Natural killer cell treated with Interleukin-12 subunit alpha and Interleukin-12 subunit beta and Interleukin-15 and Interleukin-18, amount 100 ng/mL, for 72 hours (primary cell): ENCODE measurements around the gene ANXA9. TPM values are rescaled to one million over a fixed set of nuclear protein-coding genes. Genes with fewer than 3 reads are reported as not detected.
A peak's percentile ranks its signal among the peaks of the same experiment; 100 is the strongest.

Experiments used
- ATAC-seq, 2 donors: fragments of 150-1000 bp; cut with Tn5 transposase in 1 of 2; sonication (Bioruptor Pico), chemical (Tn5 transposase) in 1 of 2; 2 replicates each; pipeline ENCODE4 v1.10.0; 2021
- DNase-seq: peaks from one replicate; pipeline ENCODE4 v3.0.0; 2022; ENCODE audit warnings: low spot score
- H3K27ac Mint-ChIP-seq, 2 donors: 1 replicate in 1 of 2; 2 replicates in 1 of 2; pipeline ENCODE4 v1.8.0; 2022; ENCODE audit warnings: mixed read lengths in 2 of 2, mild to moderate bottlenecking in 1 of 2, moderate library complexity in 1 of 2
- H3K27me3 Mint-ChIP-seq, 2 donors: 1 replicate in 1 of 2; 2 replicates in 1 of 2; pipeline ENCODE4 v1.8.0; 2022; ENCODE audit warnings: mixed read lengths in 2 of 2
- H3K36me3 Mint-ChIP-seq: one replicate; pipeline ENCODE4 v1.8.0; 2022; ENCODE audit warnings: mixed read lengths
- H3K4me1 Mint-ChIP-seq, 2 donors: 1 replicate in 1 of 2; 2 replicates in 1 of 2; pipeline ENCODE4 v1.8.0; 2022; ENCODE audit warnings: low read depth in 2 of 2, mixed read lengths in 2 of 2, mild to moderate bottlenecking in 1 of 2
- H3K4me3 Mint-ChIP-seq: one replicate; pipeline ENCODE4 v1.8.0; 2022; ENCODE audit warnings: mixed read lengths
- H3K9me3 Mint-ChIP-seq: 2 replicates; pipeline ENCODE4 v1.8.0; 2022; ENCODE audit warnings: mixed read lengths
- total RNA-seq, 2 donors: library from RNA; stranded (reverse); gene quantifications; one replicate each; pipeline ENCODE4 v1.2.3, GENCODE V29; 2022

ANXA9 gene
- total RNA-seq, 2 donors from 2014 or later, result not detected

DNA sequence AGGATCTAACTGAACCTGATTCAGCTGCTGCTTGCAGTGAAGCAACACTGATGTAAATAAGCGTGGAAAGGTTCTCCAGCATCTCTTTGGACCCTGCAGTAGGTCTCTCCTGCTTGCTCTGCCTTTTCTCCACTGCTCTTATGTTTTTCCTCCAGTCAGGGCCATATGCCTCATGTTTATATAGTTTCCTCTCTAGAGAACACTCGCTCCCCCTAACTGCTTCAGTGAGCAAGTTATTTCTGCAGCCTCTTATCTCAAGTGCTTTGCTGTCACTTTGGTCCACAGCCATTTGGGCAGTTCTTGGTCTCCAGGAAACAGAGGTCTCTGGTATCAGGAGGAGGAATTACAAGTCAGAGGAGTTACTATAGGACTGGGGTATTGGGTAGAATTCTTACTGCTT, 31.4 kb downstream of the ANXA9 start:
- no peaks in the 10 kb centered on the region for H3K9me3 Mint-ChIP-seq
- H3K27ac Mint-ChIP-seq, result no peak overlapping the region

DNA sequence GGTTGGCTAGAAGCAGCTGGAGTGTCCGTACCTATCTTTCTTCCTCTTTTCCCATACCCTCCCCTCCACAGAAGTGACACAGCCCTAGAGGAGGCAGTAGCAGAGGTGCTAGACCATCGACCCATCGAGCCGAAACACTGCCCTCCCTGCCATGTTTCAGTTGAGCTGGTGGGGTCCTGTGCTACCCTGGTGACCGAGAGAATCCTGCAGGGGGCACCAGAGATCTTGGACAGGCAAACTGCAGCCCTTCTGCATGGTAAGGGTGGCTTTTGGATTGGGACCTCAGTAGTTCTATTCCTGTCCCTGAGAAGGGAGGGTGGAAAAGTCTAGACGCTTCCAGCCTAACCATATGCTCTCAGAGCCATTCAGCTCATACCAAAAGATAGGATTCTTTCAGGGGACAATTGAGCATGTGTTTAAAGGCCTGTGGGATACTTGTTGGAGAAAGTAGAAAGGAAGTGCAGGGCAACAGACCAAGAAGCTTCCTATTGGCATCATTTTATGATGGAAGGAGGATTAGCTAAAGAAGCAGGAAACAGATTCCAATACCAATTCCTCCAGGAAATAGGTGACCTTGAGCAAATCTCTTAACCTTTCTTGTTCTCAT, 42.6 kb downstream of the ANXA9 start:
- Mint-ChIP-seq H3K9me3 (no peaks in the 10 kb centered on the region), H3K4me1 (peaks cover 5% of the 10 kb centered on the region in 2 donors), H3K27me3 (no peaks in the 10 kb centered on the region), H3K27ac (no peak overlapping the region), H3K4me3 (no peak overlapping the region), H3K36me3 (peaks cover 9% of the 10 kb centered on the region)
- ATAC-seq, result peak; percentile 92
- peak; percentile 88 for DNase-seq

More for the DNA sequence above, 31.4 kb downstream of the ANXA9 start:
- DNase-seq, result no peak
- peaks cover 14 to 16% of the 10 kb centered on the region in 2 donors for H3K4me1 Mint-ChIP-seq
- no peak for ATAC-seq
- no peaks in the 10 kb centered on the region for H3K36me3 Mint-ChIP-seq
- no peaks in the 10 kb centered on the region for H3K27me3 Mint-ChIP-seq
- no peak overlapping the region for H3K4me3 Mint-ChIP-seq

DNA sequence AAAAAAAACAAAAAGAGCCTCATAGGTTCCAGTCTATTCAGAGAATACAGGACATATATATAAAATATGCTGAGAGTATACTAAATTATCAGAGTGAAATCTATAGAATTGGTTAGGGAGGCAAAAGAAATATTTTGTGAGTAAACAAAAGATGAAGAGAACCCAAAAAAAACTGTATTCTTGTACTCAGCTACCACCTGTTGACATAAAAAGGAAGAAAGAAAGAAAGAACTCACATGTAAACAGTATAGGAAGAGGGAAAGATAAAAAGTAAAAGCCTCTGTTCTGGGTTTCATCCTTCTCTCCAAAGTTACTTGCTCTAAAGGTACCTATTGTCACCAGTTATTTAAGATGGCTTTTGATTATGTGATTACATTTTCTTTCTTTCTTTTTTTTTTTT, 44.4 kb downstream of the ANXA9 start:
- DNase-seq (no peak), ATAC-seq (no peak)
- no peaks in the 10 kb centered on the region for H3K9me3 Mint-ChIP-seq
- H3K4me3 Mint-ChIP-seq, result no peak overlapping the region
- peaks cover 5% of the 10 kb centered on the region in 2 donors for H3K4me1 Mint-ChIP-seq
- no peak overlapping the region for H3K27ac Mint-ChIP-seq
- peaks cover 17% of the 10 kb centered on the region for H3K36me3 Mint-ChIP-seq
- H3K27me3 Mint-ChIP-seq, result no peaks in the 10 kb centered on the region

DNA sequence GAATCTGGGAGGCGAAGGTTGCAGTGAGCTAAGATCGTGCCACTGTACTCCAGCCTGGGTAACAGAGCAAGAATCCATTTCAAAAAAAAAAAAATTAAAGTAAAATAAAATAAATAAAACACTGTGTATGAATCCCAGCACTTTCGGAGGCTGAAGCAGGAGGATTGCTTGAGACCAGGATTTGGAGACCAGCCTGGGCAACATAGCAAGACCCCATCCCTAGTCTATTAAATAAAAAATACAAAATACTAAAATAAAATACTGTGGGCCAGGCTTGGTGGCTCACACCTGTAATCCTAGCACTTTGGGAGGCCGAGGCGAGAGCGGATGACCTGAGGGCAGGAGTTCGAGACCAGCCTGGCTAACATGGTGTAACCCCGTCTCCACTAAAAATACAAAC, 50.1 kb downstream of the ANXA9 start:
- no peaks in the 10 kb centered on the region for H3K9me3 Mint-ChIP-seq
- no peak overlapping the region for H3K27ac Mint-ChIP-seq
- no peaks in the 10 kb centered on the region for H3K27me3 Mint-ChIP-seq
- peaks cover 26% of the 10 kb centered on the region for H3K36me3 Mint-ChIP-seq
- peaks cover 0 to 2% of the 10 kb centered on the region in 2 donors for H3K4me1 Mint-ChIP-seq
- DNase-seq (no peak), ATAC-seq (no peak)
- no peak overlapping the region for H3K4me3 Mint-ChIP-seq

DNA sequence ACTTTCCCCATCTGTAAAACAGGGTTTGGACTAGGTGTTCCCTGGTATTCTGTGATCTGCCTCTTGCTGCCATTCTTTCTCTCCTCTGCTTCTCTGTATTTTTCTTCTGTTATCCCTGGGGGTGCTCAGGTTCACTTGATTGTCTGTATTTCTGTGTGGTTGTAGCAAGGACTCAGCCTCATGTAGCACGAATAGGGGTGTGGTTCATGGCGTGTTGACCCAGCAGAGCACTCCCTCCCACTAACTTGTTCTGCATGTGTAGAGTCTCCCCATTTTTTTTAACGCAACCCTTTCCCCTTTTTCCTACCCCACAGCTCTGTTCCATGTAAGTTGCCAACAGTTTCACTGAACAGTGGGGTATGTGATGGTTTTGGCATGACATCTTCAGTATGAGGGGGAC, 53.1 kb downstream of the ANXA9 start:
- DNase-seq (no peak), ATAC-seq (no peak)
- no peak overlapping the region for H3K4me3 Mint-ChIP-seq
- no peaks in the 10 kb centered on the region for H3K27me3 Mint-ChIP-seq
- H3K9me3 Mint-ChIP-seq, result no peaks in the 10 kb centered on the region
- H3K27ac Mint-ChIP-seq, result no peak overlapping the region
- H3K4me1 Mint-ChIP-seq, result peaks cover 0 to 2% of the 10 kb centered on the region in 2 donors
- peaks cover 28% of the 10 kb centered on the region for H3K36me3 Mint-ChIP-seq

DNA sequence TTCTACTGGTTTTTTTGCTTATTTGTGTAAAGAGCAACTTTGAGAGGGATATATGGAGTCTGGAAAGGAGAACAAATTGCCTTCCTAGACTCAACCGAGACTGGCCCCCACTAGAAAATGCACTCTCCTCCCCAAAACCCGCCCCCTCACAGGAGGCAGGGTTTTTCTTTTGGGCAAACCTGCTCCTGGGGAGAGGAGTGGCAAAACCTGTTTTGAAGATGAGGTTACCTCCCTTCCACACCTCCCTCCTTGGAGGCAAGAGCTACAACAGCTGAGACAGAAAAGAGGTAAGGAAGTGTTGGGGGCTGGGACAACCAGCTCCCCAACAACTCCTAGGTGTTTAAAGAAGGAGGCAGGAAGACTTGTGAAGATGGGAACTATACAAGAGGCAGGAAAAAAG, 54.3 kb downstream of the ANXA9 start, which contains the start of gene BNIPL:
Gene BNIPL (plus strand): TSS at position 231 of the 400 bp plus-strand sequence. CDS start 140 bp downstream, at position 371.
- peak within 1 kb of the TSS in 1 of 2 donors; percentile 58 for H3K27ac Mint-ChIP-seq
- H3K9me3 Mint-ChIP-seq, result no peaks in the 10 kb centered on the region
- peaks cover 0 to 2% of the 10 kb centered on the region in 2 donors for H3K4me1 Mint-ChIP-seq
- ATAC-seq (no peak), DNase-seq (no peak)
- no peaks in the 10 kb centered on the region for H3K27me3 Mint-ChIP-seq
- no peak within 1 kb of the TSS for H3K4me3 Mint-ChIP-seq
- peaks cover 21% of the 10 kb centered on the region for H3K36me3 Mint-ChIP-seq

DNA sequence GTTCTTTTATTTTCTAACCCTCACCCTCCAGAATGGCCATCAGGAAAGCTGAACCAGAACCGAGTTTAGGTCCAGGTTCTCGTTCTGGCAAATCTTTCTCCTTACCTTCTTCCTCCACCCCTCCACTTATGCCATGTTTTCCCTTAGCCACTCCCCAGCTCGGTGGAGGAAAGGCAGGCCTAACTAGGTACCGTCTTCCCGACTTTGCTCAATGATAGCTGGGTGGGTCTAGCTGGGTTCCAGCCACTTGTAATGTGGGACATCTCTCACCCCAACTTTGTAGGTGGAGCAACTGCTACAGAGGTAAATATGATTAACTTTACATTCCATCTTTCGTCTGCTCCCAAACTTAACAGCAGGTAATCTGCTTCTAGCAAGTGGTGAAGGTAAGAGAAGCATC, 54.9 kb downstream of the ANXA9 start:
- ATAC-seq, result no peak
- peak overlapping the region in 1 of 2 donors; percentile 58 for H3K27ac Mint-ChIP-seq

DNA sequence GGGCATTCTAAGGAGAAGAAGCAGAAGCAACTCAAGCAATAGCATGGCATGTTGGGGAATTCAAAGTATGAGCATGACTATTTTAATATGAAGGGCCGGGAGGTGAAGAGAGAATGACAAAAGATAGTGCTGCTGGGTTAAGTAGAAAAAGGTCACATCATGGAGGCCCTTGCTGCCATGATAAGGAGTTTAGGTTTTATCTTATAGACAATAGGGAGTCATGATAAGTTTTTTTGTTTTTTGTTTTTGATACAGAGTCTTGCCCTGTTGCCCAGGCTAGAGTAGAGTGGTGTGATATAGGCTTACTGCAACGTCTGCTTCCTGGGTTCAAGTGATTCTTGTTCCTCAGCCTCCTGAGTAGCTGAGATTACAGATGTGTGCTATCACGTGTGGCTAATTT, 57.4 kb downstream of the ANXA9 start:
- H3K9me3 Mint-ChIP-seq, result no peaks in the 10 kb centered on the region
- H3K4me1 Mint-ChIP-seq, result peaks cover 0 to 2% of the 10 kb centered on the region in 2 donors
- no peak for ATAC-seq
- H3K27me3 Mint-ChIP-seq, result no peaks in the 10 kb centered on the region
- no peak overlapping the region for H3K4me3 Mint-ChIP-seq
- no peak for DNase-seq
- no peak overlapping the region for H3K27ac Mint-ChIP-seq
- peaks cover 13% of the 10 kb centered on the region for H3K36me3 Mint-ChIP-seq

More for the DNA sequence above, 54.9 kb downstream of the ANXA9 start:
- Mint-ChIP-seq H3K27me3 (no peaks in the 10 kb centered on the region), H3K4me1 (peaks cover 0 to 2% of the 10 kb centered on the region in 2 donors), H3K36me3 (peaks cover 17% of the 10 kb centered on the region), H3K4me3 (no peak overlapping the region), H3K9me3 (no peaks in the 10 kb centered on the region)
- no peak for DNase-seq

DNA sequence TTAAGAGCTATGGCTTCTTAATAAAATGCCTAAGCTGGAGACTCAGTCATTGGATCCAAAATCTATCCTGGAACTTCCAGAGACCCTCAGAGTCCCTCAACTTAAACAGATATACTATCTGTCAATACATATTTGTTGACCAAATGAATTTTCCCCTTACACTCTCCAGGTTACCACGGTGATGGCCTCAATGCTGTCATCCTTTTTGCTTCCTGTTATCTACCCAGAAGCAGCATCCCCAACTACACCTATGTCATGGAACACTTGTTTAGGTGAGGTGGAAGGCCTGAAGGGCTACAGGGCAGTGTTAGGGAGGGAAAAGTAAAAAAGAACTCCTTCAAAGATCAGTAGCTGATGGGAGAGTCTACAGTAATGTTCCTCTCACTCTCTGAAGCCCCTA, 61.1 kb downstream of the ANXA9 start:
- Mint-ChIP-seq H3K4me1 (peaks cover 16 to 17% of the 10 kb centered on the region in 2 donors), H3K27ac (peak overlapping the region in 1 of 2 donors; percentile 10), H3K36me3 (peaks cover 6% of the 10 kb centered on the region), H3K9me3 (no peaks in the 10 kb centered on the region), H3K27me3 (no peaks in the 10 kb centered on the region), H3K4me3 (no peak overlapping the region)
- DNase-seq (no peak), ATAC-seq (no peak)

Other genes starting within 250 kb of the ANXA9 start
- 100 to 1,000 TPM in 1 of 2 donors, 10 to 100 TPM in 1; 76.2 to 248 TPM for gene CTSS, start 216.5 kb upstream of the ANXA9 start, total RNA-seq
- 1 to 10 TPM; 4.1 to 5.3 TPM for gene CTSK, start 174.0 kb upstream of the ANXA9 start, total RNA-seq
- gene ARNT, start 105.7 kb upstream of the ANXA9 start, total RNA-seq, result 10 to 100 TPM; 38.5 to 40.0 TPM
- not detected for gene CTXND2, start 95.2 kb upstream of the ANXA9 start, total RNA-seq
- gene SETDB1, start 55.9 kb upstream of the ANXA9 start, total RNA-seq, result 10 to 100 TPM; 57.8 to 73.6 TPM
- 100 to 1,000 TPM; 170 to 211 TPM for gene CERS2, start 7.5 kb upstream of the ANXA9 start, total RNA-seq
- 10 to 100 TPM; 17.1 to 39.0 TPM for gene MINDY1, start 24.6 kb downstream of the ANXA9 start, total RNA-seq
- gene PRUNE1, start 26.2 kb downstream of the ANXA9 start, total RNA-seq, result 10 to 100 TPM; 12.7 to 13.1 TPM
- 1 to 10 TPM; 1.4 to 3.8 TPM for gene BNIPL, start 54.3 kb downstream of the ANXA9 start, total RNA-seq
- gene C1orf56, start 65.5 kb downstream of the ANXA9 start, total RNA-seq, result 1 to 10 TPM in 1 of 2 donors, under 1 TPM in 1; 0.95 to 1.1 TPM
- gene CDC42SE1, start 77.3 kb downstream of the ANXA9 start, total RNA-seq, result 100 to 1,000 TPM; 213 to 481 TPM
- gene MLLT11, start 78.1 kb downstream of the ANXA9 start, total RNA-seq, result 1 to 10 TPM; 4.5 to 8.5 TPM
- 10 to 100 TPM; 22.2 to 23.8 TPM for gene GABPB2, start 88.5 kb downstream of the ANXA9 start, total RNA-seq
- gene SEMA6C, start 164.3 kb downstream of the ANXA9 start, total RNA-seq, result 1 to 10 TPM in 1 of 2 donors, under 1 TPM in 1; 0.90 to 2.9 TPM
- 10 to 100 TPM; 10.2 to 16.8 TPM for gene TNFAIP8L2, start 174.4 kb downstream of the ANXA9 start, total RNA-seq
- 1 to 10 TPM; 5.0 to 6.3 TPM for gene LYSMD1, start 183.6 kb downstream of the ANXA9 start, total RNA-seq
- gene SCNM1, start 183.9 kb downstream of the ANXA9 start, total RNA-seq, result 10 to 100 TPM; 55.2 to 63.2 TPM
- 1 to 10 TPM; 1.2 to 5.3 TPM for gene TMOD4, start 193.7 kb downstream of the ANXA9 start, total RNA-seq
- gene VPS72, start 207.9 kb downstream of the ANXA9 start, total RNA-seq, result 10 to 100 TPM; 33.1 to 74.4 TPM
- 100 to 1,000 TPM in 1 of 2 donors, 10 to 100 TPM in 1; 93.8 to 116 TPM for gene PIP5K1A, start 216.3 kb downstream of the ANXA9 start, total RNA-seq